ENCODE results near the gene CAPZA3.
"Not testable (repeated sequence)": the region's sequence is repeated elsewhere in the genome, so short reads cannot be mapped to it uniquely, and the experiment has no call there.

The CAPZA3 gene, protein sequence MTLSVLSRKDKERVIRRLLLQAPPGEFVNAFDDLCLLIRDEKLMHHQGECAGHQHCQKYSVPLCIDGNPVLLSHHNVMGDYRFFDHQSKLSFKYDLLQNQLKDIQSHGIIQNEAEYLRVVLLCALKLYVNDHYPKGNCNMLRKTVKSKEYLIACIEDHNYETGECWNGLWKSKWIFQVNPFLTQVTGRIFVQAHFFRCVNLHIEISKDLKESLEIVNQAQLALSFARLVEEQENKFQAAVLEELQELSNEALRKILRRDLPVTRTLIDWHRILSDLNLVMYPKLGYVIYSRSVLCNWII

DNA sequence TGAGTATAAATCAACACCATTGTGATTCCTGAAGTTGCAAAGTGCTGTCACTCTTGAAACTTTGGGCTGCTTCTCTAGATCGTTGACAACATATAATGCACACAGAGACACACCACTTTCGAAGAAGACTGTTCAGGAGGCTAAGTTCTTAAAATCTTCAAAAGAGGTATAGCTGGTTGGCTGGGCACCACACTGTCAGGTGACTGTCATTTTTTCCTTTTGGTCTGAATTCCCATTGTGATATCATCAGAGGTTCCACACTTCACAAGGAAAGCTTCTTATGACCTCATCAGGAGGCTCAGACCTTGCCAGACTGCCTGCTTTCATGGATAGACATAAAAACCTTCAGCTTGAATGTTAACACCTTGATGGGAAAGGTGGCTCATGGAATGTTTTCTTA lies at the start of gene CAPZA3, which contains the start of gene PLCZ1:
Gene CAPZA3 (plus strand): TSS at position 301 of the 400 bp plus-strand sequence. CDS start 150 bp downstream, outside the sequence.
Gene PLCZ1 (minus strand): TSS at position 194 of the 400 bp plus-strand sequence. CDS start 641 bp downstream, outside the sequence.
- DNase-seq = no peak

DNA sequence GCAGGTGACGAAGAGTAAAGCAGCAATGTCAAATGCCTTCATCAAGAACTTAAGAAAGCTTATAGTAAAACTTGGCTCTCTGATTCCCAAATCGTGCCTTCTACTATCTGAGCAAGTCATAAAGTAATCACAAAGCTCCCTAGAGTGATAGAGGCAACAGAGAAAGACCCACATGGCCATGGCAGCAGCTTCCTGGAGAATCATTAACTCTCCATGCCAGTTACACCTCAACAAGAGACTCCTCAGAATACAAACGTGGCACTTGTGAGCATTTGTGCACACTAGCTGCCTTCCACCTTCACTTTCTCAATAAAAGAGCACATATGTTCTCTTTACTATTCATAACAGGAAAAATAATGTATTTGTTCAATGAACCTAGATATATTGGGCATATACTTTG lies 48.1 kb upstream of the CAPZA3 start:
- DNase-seq = no peak

DNA sequence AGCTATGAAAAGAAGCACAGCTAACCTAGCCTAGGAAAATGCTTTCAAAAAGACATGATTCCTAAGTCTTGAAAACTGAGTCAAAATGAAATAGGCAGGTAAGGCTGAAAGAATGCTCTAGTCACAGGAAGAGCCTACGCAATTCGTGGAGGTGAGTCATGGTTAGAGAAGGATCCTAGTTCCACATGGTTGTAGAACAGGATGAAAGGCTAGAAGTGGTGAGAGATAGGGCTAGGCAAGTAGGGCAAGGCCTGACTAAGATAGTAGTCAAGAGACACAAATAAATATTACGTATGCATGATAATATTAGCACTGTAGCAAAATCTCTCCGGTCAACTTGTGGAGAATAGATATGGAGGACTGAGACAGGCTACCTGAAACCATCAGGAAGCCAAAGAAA lies 47.3 kb upstream of the CAPZA3 start:
- DNase-seq = no peak

DNA sequence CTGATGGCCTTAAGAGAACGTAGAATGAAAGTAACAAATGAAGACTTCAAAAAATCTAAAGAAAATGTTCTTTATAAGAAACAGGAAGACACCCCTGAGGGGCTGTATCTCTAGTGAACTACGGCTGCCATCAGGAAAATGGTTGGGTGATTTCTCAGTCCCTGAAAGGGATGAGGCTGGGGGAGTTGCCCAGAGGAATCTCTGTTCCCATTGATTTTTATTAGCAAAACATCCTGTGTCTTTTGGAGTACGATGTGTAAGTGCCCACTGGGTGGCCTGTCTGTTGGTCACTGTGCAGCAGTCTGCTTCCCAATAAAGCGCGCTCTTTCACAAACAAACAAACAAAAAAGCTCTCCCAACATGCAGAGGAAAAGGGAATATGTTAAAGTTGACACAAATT lies 43.9 kb upstream of the CAPZA3 start:
- not testable (repeated sequence) for DNase-seq

DNA sequence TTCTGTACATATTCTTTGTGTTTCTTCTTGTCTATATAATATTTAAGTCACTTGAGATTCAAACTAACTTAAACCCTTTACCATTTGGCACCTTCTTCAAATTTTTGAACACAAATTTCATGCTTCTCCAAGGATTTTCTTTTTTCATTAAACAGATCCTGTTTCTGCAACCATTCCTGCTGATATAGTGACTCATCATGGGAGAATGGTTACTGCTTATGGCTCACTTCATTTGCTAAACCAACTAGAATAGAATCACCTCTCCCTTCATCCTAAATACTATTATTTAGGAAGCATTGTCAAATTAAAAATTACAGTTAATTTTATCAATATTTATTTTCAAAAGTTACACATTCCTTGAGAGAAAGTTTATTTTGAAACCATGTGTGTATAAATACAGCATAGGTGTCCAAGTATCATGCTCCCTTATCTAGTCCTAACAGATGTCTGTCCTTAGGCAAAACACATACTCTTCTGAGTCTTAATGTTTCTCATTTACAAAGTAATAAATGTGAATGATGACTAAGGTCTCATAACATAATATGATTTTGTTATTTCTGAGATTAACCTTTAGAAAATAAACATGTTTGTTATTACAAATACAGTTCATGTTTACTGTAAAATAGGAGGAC lies 40.8 kb upstream of the CAPZA3 start:
- DNase-seq = no peak

DNA sequence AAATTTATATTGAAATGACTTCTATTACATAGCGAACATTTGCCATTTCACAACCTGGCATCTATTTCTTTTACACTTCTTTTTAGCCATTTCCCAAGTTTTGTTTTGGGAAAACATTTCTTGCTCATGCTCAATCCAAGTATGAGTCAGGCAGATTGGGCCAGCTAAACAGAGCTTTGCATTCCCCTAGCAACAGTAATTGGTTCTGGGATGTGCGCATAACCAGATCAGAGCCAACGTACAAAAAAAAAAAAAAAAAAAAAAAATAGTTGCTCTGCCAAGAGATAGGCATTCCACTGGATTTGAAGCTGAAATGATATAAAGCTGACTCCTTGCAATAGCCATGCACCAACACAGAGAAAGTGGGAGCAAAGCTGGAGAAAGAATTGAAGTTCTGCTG lies 37.6 kb upstream of the CAPZA3 start:
- DNase-seq = no peak

DNA sequence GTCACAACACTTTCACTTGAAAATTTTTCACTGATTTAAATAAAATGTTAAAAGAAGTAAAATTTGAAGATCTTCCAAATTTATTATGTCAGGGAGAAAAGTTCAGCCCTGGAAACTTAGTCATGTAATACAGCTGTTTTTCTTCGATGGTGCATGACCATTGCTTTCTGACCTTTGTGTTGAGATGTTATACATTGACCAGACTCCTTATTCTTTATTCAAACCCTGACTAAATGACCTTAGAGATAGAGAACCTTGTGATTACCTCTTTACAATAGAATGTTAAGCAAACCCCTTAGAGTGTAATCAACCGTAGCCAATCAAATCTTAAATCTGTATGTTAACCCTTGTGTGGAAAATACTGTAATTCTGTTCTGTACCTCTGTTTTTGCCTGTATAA lies 34.6 kb upstream of the CAPZA3 start:
- no peak for DNase-seq

DNA sequence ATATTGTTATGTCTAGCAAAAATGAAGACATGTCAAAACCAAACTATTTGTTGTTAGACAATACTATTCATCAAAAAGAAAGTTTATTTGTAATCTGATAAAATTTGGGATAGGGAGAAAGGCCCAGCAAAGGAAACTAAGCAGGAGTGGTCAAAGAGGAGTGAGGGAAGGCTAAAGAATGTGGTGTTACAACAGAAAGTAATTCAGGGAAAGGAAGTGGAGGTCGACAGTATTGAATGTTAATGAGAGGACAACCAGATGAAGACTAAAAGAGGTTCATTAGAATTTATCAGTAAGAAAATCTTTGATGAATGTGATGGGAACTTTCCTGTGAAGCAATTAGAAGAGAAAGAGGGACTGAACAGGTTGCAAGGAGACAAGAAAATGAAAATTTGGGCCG lies 34.0 kb upstream of the CAPZA3 start:
- DNase-seq = no peak

DNA sequence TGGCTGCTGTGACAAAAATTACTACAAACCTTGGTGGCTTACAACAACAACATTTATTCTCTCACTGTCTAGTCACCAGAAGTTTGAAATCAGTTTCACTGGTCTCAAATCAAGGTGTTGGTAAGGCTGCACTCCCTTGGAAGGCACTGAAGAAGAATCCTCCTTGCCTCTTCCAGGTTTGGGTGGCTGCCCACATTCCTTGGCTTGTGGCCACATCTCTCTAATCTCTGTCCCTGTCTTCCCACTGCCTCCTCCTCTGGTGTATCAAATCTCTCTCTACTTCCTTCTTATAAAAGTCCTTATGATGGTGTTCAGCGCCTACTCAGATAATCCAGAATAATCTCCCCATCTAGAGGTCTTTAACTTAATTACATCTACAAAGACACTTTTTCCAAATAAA lies 31.1 kb upstream of the CAPZA3 start:
- DNase-seq = no peak

DNA sequence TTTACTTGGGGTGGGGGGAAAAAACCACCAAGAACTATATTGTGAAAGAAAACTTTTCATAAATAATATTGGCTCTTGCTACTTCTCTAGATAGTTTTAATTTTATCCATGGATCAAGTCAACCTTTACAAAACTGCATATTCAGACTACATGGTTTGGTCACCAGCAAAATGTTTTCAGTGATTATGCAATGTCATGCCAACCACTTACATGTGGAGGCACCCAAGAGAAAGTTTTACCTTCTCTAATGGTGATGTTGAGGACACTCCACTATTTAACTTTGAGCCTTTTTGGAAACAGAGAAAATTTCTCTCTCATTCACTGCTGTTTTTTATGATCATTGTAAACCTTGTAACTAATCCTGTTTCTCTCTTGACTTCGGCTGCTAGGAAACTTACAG lies 21.7 kb upstream of the CAPZA3 start:
- no peak for DNase-seq

DNA sequence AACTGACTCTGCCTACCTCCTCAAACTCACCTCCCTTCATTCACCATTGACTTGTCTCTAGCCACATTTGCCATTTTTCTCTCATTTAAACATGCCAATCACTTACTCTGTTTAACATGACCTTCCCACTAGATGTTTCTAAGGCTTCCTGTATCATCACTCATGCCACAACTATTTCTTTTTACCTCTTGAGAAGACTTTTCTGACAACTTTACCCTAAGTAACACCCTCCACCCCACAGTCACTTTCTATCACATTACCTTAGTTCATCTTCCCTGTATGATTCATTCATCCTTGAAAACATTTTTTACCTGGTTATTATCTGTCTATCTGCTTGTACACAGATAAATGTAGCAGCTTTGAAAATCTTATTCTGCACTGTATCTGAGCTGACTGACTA lies 19.5 kb upstream of the CAPZA3 start:
- DNase-seq = no peak

DNA sequence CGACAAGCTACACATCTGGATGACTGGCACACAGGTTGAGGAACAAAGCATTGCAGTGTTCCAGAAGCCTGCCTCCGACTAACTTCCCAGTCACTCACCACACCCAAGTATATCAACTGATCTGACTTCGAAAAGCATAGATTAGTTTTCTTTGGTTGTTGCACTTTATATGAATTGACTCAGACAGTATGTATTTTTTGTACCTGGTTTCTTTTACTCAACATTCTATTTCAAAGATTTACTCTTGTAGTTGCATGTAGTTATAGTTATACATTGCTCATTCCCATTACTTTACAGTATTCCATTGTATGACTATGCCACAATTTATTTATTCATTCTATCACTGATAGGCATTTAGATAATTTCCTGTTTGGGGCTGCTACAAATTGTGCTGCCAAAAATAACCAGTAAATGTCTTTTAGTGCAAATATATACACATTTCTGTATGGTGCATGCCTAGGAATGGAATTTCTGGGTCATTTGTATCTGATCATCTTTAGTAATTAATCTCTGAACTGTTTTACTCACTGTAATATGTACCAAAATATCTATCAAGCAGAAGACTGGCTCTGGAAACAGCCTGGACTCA lies 17.9 kb upstream of the CAPZA3 start:
- DNase-seq = no peak

DNA sequence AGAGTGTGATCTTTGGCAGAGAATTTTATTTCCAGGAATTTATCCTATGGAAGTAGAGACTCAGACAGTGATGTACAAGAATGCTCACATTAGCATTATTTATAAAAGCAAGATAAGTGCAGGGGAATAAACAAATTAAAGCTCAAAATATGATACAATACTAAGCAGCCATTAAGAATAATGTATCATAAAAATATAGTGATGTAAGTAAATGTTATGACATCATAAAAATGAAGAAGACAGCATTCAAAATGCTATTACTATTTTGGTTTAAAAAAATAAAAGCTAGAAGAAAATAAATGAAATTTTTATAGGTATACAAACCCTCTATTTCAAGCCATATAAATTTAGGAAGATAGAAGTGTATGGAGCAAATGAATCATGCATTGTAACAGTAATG lies 17.2 kb upstream of the CAPZA3 start:
- DNase-seq = no peak

DNA sequence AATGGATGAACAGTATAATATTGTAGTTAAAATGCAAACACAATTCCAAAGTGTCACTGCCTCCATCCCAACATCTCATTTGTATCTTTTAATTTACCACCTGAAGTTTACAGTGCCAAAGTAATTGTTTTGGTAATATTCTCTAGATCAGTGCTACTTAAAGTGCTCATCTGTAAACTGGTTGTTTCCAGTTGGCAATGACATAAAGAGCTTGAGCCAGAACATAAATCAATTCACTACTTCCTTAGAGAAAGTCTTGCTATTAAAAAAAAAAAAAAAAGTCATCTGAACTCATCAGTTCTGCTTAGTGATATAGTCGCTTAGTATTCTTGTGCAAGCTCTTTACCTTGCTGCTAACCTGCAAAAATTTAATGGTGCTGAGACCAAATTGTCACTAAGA lies 16.5 kb upstream of the CAPZA3 start:
- no peak for DNase-seq

DNA sequence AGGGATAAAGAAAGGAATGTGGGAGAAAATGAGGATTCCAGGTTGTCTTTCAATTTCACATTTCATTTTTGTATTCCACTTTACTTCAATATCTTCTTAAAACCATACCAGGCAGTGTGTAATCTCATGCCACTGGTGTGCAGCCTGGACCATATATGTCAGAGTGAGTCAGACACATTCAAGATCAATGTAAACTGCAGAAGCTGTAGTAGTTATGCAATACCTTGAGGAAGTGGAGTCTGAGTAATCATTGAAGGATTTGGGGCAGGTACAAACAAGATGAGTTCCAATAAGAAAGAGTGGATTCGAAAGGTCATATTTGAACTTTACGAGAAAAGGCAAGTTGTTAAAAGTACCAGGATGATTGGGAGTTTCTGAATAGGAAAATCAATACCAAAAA lies 14.2 kb upstream of the CAPZA3 start:
- DNase-seq = no peak

DNA sequence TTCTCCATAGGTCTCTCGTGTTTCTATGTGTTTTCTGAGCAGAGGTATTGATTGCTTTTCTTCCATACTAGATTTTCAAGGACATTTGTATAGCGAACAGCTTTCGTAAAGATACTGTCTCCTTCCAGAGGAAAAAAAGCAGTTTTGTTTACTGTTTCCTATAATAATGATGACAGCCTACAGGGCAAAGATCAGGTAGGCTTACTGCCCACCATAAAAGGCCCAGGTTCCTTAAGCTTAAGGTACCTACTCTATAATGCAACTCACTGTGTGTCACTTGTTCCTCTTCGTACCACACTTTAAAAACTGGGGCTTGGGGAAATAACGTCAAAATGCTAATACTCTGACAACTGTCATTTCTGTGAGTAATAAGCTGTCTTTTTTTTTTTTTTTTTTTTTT lies 6.8 kb upstream of the CAPZA3 start:
- DNase-seq = no peak

DNA sequence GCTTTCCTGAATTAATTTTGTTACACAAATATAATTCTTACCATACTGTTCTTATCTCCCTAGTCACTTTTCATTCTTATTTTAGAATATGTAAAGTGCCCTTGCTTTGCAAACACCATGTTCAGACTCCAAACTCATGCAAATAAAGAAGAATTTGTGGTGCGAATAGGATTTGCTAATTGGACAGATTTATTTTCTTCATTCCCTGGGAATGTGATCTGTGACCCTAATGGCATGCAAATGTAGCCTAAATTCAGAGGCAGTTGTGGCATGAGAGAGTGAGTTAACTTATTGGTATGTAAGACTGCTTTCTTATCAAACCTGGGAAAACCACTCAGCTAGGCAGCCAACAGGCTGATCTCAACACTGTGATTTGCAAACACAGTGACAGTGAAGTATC lies 10.0 kb downstream of the CAPZA3 start:
- DNase-seq = no peak

DNA sequence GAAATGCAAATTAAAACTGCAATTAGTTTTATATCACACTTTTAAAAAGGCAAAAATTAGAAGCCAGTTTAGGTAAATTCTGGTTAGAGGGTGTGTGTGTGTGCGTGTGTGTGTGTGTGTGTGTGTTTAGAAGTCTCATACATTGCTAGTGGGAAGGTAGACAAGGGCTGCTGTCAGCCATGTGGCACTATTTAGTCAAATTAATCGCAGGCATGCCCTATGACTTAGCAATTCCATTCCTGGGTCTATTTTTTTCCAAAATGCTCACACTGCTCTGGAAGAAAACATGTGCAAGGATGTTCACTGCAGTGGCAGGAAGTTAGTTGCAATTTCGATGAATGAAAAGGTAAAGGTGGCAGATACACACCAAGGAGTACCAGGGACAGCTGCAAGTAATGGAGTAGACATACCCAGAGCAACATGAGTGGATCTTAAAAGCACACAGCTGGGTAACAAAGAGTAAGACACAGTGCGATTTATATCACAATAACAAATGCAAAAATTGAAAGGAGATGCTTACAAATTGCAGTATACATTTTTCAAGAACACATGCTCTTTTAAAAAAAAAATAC lies 11.6 kb downstream of the CAPZA3 start:
- DNase-seq = no peak

DNA sequence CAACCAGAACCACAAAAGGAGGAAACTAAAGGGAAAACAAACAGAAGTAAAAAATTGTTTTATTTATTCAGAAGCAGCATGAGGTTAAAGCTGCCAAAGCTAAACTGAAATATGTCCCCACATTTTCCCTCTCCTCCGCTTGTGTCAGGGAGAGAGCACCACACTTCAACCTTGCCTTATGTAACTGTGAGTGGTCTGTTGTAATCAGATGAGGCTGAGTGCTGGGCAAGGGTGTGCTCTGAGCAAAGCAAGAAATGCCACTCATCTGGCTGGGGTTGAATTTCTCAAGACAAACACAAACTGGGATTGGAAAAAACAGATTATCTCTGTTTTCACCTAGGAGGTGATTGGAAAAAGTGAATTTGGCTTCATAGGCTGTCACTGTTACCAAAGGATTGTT lies 12.2 kb downstream of the CAPZA3 start:
- no peak for DNase-seq

DNA sequence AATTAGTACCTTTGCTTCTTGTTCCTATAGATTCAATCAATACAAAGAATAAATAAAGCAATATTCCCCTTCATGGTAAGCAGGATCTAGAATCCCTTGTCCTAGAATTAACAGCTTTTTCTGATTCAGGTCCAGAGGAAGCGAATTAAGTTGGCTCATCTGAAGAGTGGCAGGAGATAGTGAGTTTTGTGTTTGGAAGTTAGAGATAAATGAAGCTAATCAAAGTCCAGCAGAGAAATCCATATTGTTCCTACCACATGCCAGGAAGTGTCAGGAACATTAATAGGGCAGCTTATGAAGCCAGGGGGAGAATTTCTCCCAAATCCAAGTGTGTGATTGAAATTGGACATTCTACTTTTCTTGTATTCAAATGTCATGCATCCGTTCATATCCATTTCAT lies 13.9 kb downstream of the CAPZA3 start:
- no peak for DNase-seq

DNA sequence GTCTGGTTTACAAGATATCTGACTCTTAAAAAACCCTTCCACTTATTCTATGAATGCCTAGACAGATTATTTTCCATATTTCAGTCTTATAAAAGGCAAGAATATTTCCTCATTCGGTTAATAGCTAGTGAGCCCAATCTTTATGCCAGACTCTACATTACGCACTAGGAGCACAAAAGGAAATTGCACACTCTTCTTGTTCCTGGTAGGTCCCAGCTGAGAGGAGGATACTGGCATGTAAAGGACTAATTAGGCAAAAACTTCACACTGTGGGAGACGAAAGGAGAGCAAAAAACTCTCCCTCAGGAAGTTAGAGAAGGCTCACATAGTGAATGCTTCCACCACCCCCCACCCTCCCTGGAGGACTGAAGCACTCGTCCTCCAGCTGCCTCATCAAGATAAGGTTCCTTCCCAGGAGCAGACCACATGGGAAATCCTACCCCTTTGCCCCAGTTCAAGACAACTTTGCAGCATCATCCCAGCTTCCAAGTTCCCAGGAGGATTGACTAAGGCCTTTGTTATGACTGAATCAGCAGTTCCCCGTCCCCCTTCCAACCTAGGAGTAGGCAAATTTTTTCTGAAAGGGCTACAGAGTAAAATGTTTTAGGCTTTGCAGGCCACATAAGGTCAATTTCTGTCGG lies 14.5 kb downstream of the CAPZA3 start:
- DNase-seq = no peak

DNA sequence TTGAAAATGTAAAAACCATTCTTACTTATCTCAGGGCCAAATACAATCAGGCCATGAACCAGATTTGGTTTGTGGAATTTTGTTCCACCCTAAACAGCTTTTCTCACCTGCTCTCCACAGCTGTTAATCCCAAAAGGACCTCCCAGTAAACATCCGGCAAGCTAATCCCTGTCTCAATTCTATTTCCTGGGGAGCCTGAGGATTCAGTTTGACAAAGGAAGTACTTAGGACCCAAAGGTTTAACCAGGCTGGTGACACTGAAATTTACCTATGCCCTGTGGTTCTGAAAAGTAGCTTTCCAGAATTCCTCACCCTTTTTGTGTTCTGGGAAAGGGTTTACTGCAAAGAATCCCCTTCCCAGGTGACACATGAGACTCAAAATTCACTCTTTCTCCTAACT lies 15.0 kb downstream of the CAPZA3 start:
- no peak for DNase-seq

DNA sequence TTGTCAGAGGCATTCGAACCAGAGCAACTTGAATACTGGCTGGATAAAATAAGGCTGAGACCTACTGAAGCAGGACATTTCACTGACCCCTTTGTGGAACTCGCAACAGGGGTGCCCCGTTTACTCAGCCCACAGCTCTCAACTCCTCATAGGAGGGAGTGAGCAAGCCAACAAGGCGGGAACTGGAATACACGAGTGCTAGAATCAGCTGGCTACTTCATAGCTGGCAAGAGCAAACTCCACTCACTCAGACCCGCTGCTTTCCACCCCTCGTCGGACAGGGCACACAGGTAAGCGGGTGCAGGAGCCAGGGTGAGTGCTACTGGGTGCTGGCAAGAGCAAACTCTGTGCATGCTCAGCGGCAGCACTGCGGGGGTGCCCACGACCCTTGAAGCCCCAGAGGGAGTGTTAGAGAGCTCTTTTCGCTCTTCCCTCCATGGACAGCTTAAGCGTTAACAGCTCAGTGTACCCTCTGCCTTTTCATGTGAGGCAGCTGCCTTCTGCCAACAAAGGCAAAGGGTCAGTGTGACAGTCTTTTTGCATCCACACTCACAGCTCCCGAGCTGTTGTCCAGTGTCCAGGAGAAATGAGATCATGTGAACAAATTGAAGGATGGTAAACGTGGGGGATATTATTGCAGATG lies 15.7 kb downstream of the CAPZA3 start:
- no peak for DNase-seq

Data from NCI-H2107 (cell line).